PC-3 (cell line): ENCODE measurements around the gene ELANE. TPM values are rescaled to one million over a fixed set of nuclear protein-coding genes. Genes with fewer than 3 reads are reported as not detected.

Source experiments
- ATAC-seq: fragments of 200-7000 bp; cut with Tn5 transposase; 2 replicates; pipeline ENCODE4 v1.9.1; 2020; ENCODE audit warnings: mild to moderate bottlenecking, moderate library complexity
- BruUV-seq: library from RNA; stranded (reverse); fragments of 400-500 nt; replicated peaks from 2 replicates; lab custom pipeline; 2021; lab: Mats Ljungman, UMichigan
- CTCF ChIA-PET: fragments of 300-600 bp; sonication (Branson Sonifier 250); formaldehyde crosslinking; loops from one replicate; lab custom pipeline; 2022; ENCODE audit warnings: antibody characterized with exemption; lab: Charles Lee
- POLR2A ChIA-PET: fragments of 300-600 bp; sonication (Branson Sonifier 250); formaldehyde crosslinking; loops from one replicate; lab custom pipeline; 2022; ENCODE audit warnings: antibody characterized with exemption; ENCODE audit not compliant: unreplicated experiment; lab: Charles Lee
- DNase-seq: peaks from one replicate; pipeline ENCODE4 v3.0.0-alpha.2; 2015
- H2AFZ ChIP-seq: fragments of 300-600 bp; sonication (generic); 2 replicates; pipeline ENCODE4 v1.6.0; 2016; ENCODE audit warnings: antibody characterized with exemption, low read length
- H3F3A ChIP-seq: fragments of 300-600 bp; sonication (generic); one replicate; pipeline ENCODE4 v1.6.0; 2017; ENCODE audit warnings: antibody characterized with exemption, low read length, control low read depth, mild to moderate bottlenecking; ENCODE audit not compliant: unreplicated experiment
- H3K27ac ChIP-seq: fragments of 300-600 bp; sonication (generic); 2 replicates; pipeline ENCODE4 v1.5.1; 2016; ENCODE audit warnings: mild to moderate bottlenecking, low read length
- H3K27me3 ChIP-seq: fragments of 300-600 bp; sonication (generic); 2 replicates; pipeline ENCODE4 v1.6.1; 2016; ENCODE audit warnings: low read length, mixed read lengths
- H3K36me3 ChIP-seq: fragments of 300-600 bp; sonication (generic); 2 replicates; pipeline ENCODE4 v1.6.1; 2016; ENCODE audit warnings: low read depth, mixed run types, low read length, mixed read lengths
- H3K4me1 ChIP-seq: fragments of 300-600 bp; sonication (generic); 2 replicates; pipeline ENCODE4 v1.5.1; 2016; ENCODE audit warnings: low read length; ENCODE audit not compliant: insufficient read depth
- H3K4me2 ChIP-seq: fragments of 300-600 bp; sonication (generic); 2 replicates; pipeline ENCODE4 v1.6.0; 2016; ENCODE audit warnings: low read length
- H3K4me3 ChIP-seq: fragments of 300-600 bp; sonication (generic); 2 replicates; pipeline ENCODE4 v1.5.1; 2016; ENCODE audit warnings: mild to moderate bottlenecking, low read length, mixed read lengths
- H3K79me2 ChIP-seq: fragments of 300-600 bp; sonication (generic); 2 replicates; pipeline ENCODE4 v1.6.1; 2017; ENCODE audit warnings: low read length, mixed read lengths
- H3K9ac ChIP-seq: fragments of 300-600 bp; sonication (generic); 2 replicates; pipeline ENCODE4 v1.6.0; 2016; ENCODE audit warnings: mild to moderate bottlenecking, low read length
- H3K9me2 ChIP-seq: fragments of 300-600 bp; sonication (generic); replicated peaks from 2 replicates; pipeline ENCODE4 v1.6.1; 2016; ENCODE audit warnings: mixed run types, low read length, mixed read lengths
- H3K9me3 ChIP-seq: fragments of 300-600 bp; sonication (generic); 2 replicates; pipeline ENCODE4 v1.6.1; 2016; ENCODE audit warnings: low read length, mixed read lengths
- H4K20me1 ChIP-seq: fragments of 300-600 bp; sonication (generic); 2 replicates; pipeline ENCODE4 v1.6.1; 2016; ENCODE audit warnings: low read length, mixed read lengths
- CTCF ChIP-seq: fragments of 300-600 bp; sonication (generic); conservative IDR thresholded peaks from 2 replicates; pipeline ENCODE4 v1.5.1; 2017; ENCODE audit warnings: antibody characterized with exemption, low read depth, mild to moderate bottlenecking, low read length
- EZH2 ChIP-seq: fragments of 300-600 bp; sonication (generic); IDR thresholded peaks from one replicate; pipeline ENCODE4 v1.6.1; 2017; ENCODE audit warnings: antibody characterized with exemption, mild to moderate bottlenecking, low read length; ENCODE audit not compliant: unreplicated experiment
- EZH2phosphoT487 ChIP-seq: fragments of 300-600 bp; sonication (generic); IDR thresholded peaks from 2 replicates; pipeline ENCODE4 v1.6.1; 2018; ENCODE audit warnings: mild to moderate bottlenecking, antibody characterized with exemption, low read length, borderline replicate concordance
- intact Hi-C: fragments of 100-400 bp; cut with micrococcal nuclease; formaldehyde crosslinking; loops from 2 replicates; pipeline ENCODE4 v1.9.0; 2023
- total RNA-seq: library from RNA; depleted of rRNA; stranded (reverse); fragments of >200 nt; gene quantifications from 2 replicates; pipeline ENCODE4 v1.2.3, GENCODE V29; 2014

Gene ELANE
- total RNA-seq, 1 experiment from 2014 or later, result not detected

GRCh38 chr19:884420-885211 lies 32.5 kb downstream of the ELANE start:
- no peak overlapping the region for H3K4me3 ChIP-seq

GRCh38 chr19:885536-886224 lies 33.6 kb downstream of the ELANE start:
- Histone ChIP-seq H3K9ac (no peak overlapping the region), H4K20me1 (no peaks in the 10 kb centered on the region), H3K27ac (no peak overlapping the region), H3K4me2 (no peak overlapping the region), H3K79me2 (no peaks in the 10 kb centered on the region), H3K4me1 (peaks cover 9% of the 10 kb centered on the region; the same call in 1 of the 2 replicates), H3K9me3 (no peaks in the 10 kb centered on the region), H3K27me3 (no peaks in the 10 kb centered on the region), H3K36me3 (peaks cover 5% of the 10 kb centered on the region; the same call in 1 of the 2 replicates), H3K9me2 (no peaks in the 10 kb centered on the region), H2AFZ (no peak overlapping the region), H3K4me3 (no peak overlapping the region), H3F3A (no peaks in the 10 kb centered on the region)
- no peak for ATAC-seq
- intact Hi-C loops, result no loop called here
- TF ChIP-seq CTCF (no peak), EZH2phosphoT487 (no peak), EZH2 (no peak)
- ChIA-PET CTCF (no interaction called here), POLR2A (no interaction called here)
- BruUV-seq, result no TSS peak
- DNase-seq, result no peak

More at GRCh38 chr19:884420-885211, 32.5 kb downstream of the ELANE start:
- CTCF ChIA-PET, result no interaction called here
- intact Hi-C loops, result no loop called here
- H3F3A ChIP-seq, result no peaks in the 10 kb centered on the region
- peaks cover 5% of the 10 kb centered on the region; the same call in 1 of the 2 replicates for H3K36me3 ChIP-seq
- H3K79me2 ChIP-seq, result no peaks in the 10 kb centered on the region
- no peak overlapping the region for H3K9ac ChIP-seq
- ATAC-seq, result no peak
- no peak for DNase-seq
- H4K20me1 ChIP-seq, result no peaks in the 10 kb centered on the region
- H3K4me2 ChIP-seq, result no peak overlapping the region
- no peaks in the 10 kb centered on the region for H3K9me3 ChIP-seq
- H3K27ac ChIP-seq, result no peak overlapping the region
- no peaks in the 10 kb centered on the region for H3K9me2 ChIP-seq
- H3K4me1 ChIP-seq, result peaks cover 9% of the 10 kb centered on the region; the same call in 1 of the 2 replicates
- TF ChIP-seq CTCF, result no peak
- no peak for TF ChIP-seq EZH2
- no peak for TF ChIP-seq EZH2phosphoT487
- H2AFZ ChIP-seq, result no peak overlapping the region
- POLR2A ChIA-PET, result no interaction called here
- BruUV-seq, result no TSS peak
- no peaks in the 10 kb centered on the region for H3K27me3 ChIP-seq
